Heart right ventricle (tissue), 16 donors: ENCODE measurements around the gene DDX10. TPM values are rescaled to one million over a fixed set of nuclear protein-coding genes. Genes with fewer than 3 reads are reported as not detected.

Experiments
- ATAC-seq, 8 donors: fragments of 200-7000 bp; cut with Tn5 transposase; one replicate each; pipeline ENCODE4 v1.9.1; 2020; ENCODE audit warnings: mild to moderate bottlenecking in 8 of 8, moderate library complexity in 8 of 8, moderate number of reproducible peaks in 1 of 8
- DNase-seq, 2 donors: peaks; one replicate each; pipeline ENCODE4 v3.0.0-alpha.2; 2020
- H3K27ac ChIP-seq, 10 donors: fragments of 200-600 bp; sonication (generic) in 2 of 10; one replicate each; pipeline versions ENCODE4 v1.5.0 to v1.8.0; 2020 to 2022; ENCODE audit warnings: mild to moderate bottlenecking in 3 of 10
- H3K27me3 ChIP-seq, 7 donors: fragments of 200-600 bp; one replicate each; pipeline ENCODE4 v1.8.0; 2021 to 2022; ENCODE audit warnings: mild to moderate bottlenecking in 2 of 7
- H3K36me3 ChIP-seq, 9 donors: fragments of 200-600 bp; sonication (generic) in 1 of 9; one replicate each; pipeline versions ENCODE4 v1.5.0 to v1.8.0; 2020 to 2022; ENCODE audit warnings: mild to moderate bottlenecking in 2 of 9
- H3K4me1 ChIP-seq, 9 donors: fragments of 200-600 bp; sonication (generic) in 1 of 9; one replicate each; pipeline versions ENCODE4 v1.5.0 to v1.8.0; 2020 to 2022; ENCODE audit warnings: mild to moderate bottlenecking in 4 of 9
- H3K4me3 ChIP-seq, 10 donors: fragments of 200-600 bp; sonication (generic) in 2 of 10; one replicate each; pipeline versions ENCODE4 v1.5.0 to v1.8.0; 2020 to 2022; ENCODE audit warnings: mild to moderate bottlenecking in 7 of 10, moderate library complexity in 2 of 10
- H3K9me3 ChIP-seq, 11 donors: fragments of 200-600 bp in 10 of 11; sonication (generic) in 2 of 11; one replicate each; pipeline versions ENCODE4 v1.5.0 to v1.8.0; 2013 to 2022; ENCODE audit warnings: mild to moderate bottlenecking in 2 of 11, control low read depth in 1 of 11, moderate library complexity in 1 of 11
- CTCF ChIP-seq, 9 donors: fragments of 200-600 bp; sonication (generic) in 2 of 9; IDR thresholded peaks; one replicate each; pipeline versions ENCODE4 v1.5.0 to v1.8.0; 2021 to 2022; ENCODE audit warnings: antibody characterized with exemption in 9 of 9, mild to moderate bottlenecking in 5 of 9, moderate library complexity in 1 of 9
- WGBS, 2 donors: extraction: QIAGEN DNeasy Blood & Tissue Kit; methylation state at CpG; one replicate each; pipeline ENCODE4 v1.1.7; 2013; ENCODE audit warnings: inconsistent platforms in 1 of 2; 5-methylcytosine and 5-hydroxymethylcytosine counted together
- intact Hi-C, 10 donors: fragments of 100-400 bp; cut with DNase I; formaldehyde crosslinking; loops; one replicate each; pipeline versions ENCODE4 v1.11.1 to v1.14.2; 2022
- polyA plus RNA-seq, 2 donors: library from polyadenylated mRNA; stranded (reverse); fragments of 200-250 nt; gene quantifications; one replicate each; pipeline ENCODE4 v1.2.3, GENCODE V29; 2013
- total RNA-seq, 10 donors: library from RNA; stranded (reverse); fragmentation: NEBNext Ultra II Directional in 3 of 10; extraction: Animal tissue kit (Norgen Biotek cat#: 25700) in 3 of 10; gene quantifications; one replicate each; pipeline versions ENCODE4 v1.2.1 to v1.2.4, GENCODE V29; 2021 to 2023
- donor health status: Arrhythmogenic right ventricular cardiomyopathy.
- donor health status: ischemic (EF 13 %, LVEDD 7.1; RV severe dilation, severe dysfunction).
- donor health status: healthy with polysubstance abuse.
- donor health status: DM: no; HTN: yes; CAD: no.
- donor health status: DM: no; HTN: no; CAD: no.
- donor health status: ischemic (EF 25% LVEDD 6.9; RV normal size, moderate dysfunction).
- donor health status: ischemic (EF 25% LVEDD 5.7; RV mildly dilated, moderate dysfunction).
- donor health status: healthy.
- donor health status: DM: yes; HTN: yes; CAD: no.
- donor health status: Ischemic cardiomyopathy.
- donor health status: ischemic (EF 35%, LVEDD 5.7; RV mildly dilated, moderate dysfunction).
- donor health status: nonischemic (EF 11% LVEDD 7.7; RV severe dilation, severe dysfunction).
- donor health status: DM: yes; HTN: yes; CAD: no.
- donor health status: PGD.
- donor health status: ischemic (EF 29% LVEDD 5.4; RV normal size, mild dysfunction).
- donor health status: nonischemic (EF 23%, LVEDD 6.1; RV moderate dilation, normal function).

Gene DDX10
- total and polyA plus RNA-seq, 12 donors, result 9.3 to 15.3 (median 11.5) TPM

- WGBS, 2 donors, result 68 to 79% methylated on average over 2 of the region's 2 CpGs
Measured at GRCh38 chr11:108902027-108902469, 237.2 kb downstream of the DDX10 start.

GRCh38 chr11:108904480-108904879 lies 239.6 kb downstream of the DDX10 start:
- H3K9me3 ChIP-seq, result no peaks in the 10 kb centered on the region
- peaks cover 0 to 12% (median 7%) of the 10 kb centered on the region in 9 donors for H3K4me1 ChIP-seq
- DNase-seq (no peak), ATAC-seq (no peak)
- no peaks in the 10 kb centered on the region for H3K27me3 ChIP-seq
- H3K36me3 ChIP-seq, result no peaks in the 10 kb centered on the region
- no peak overlapping the region for H3K4me3 ChIP-seq
- no peak overlapping the region for H3K27ac ChIP-seq
- intact Hi-C loops, result no loop called here
- WGBS, 2 donors, result 51 to 73% methylated on average over 1 of the region's 1 CpG
- TF ChIP-seq CTCF (IDR thresholded peaks at IDR 0.05), result no peak

More at GRCh38 chr11:108902027-108902469, 237.2 kb downstream of the DDX10 start:
- no peak overlapping the region for H3K4me3 ChIP-seq
- no peaks in the 10 kb centered on the region for H3K36me3 ChIP-seq
- H3K27ac ChIP-seq, result no peak overlapping the region
- DNase-seq (no peak), ATAC-seq (no peak)
- no peaks in the 10 kb centered on the region for H3K27me3 ChIP-seq
- peaks cover 0 to 12% (median 7%) of the 10 kb centered on the region in 9 donors for H3K4me1 ChIP-seq
- intact Hi-C loops, result no loop called here
- no peak for TF ChIP-seq CTCF (IDR thresholded peaks at IDR 0.05)
- no peaks in the 10 kb centered on the region for H3K9me3 ChIP-seq

- Histone ChIP-seq H3K4me1 (peaks cover 0 to 12% (median 7%) of the 10 kb centered on the region in 9 donors), H3K9me3 (no peaks in the 10 kb centered on the region), H3K27ac (no peak overlapping the region), H3K27me3 (no peaks in the 10 kb centered on the region), H3K36me3 (no peaks in the 10 kb centered on the region), H3K4me3 (no peak overlapping the region)
- intact Hi-C loops, result no loop called here
- peak in 4 of 8 donors; percentile 26 to 75 (median 57) for ATAC-seq
- DNase-seq, result no peak
- TF ChIP-seq CTCF (IDR thresholded peaks at IDR 0.05), result no peak
Measured at GRCh38 chr11:108906329-108906728, 241.5 kb downstream of the DDX10 start.

- no peak for TF ChIP-seq CTCF (IDR thresholded peaks at IDR 0.05)
- WGBS, 2 donors, result 63 to 81% methylated on average over 2 of the region's 2 CpGs
- no peak overlapping the region for H3K4me3 ChIP-seq
- H3K9me3 ChIP-seq, result no peaks in the 10 kb centered on the region
- ATAC-seq (no peak), DNase-seq (no peak)
- intact Hi-C loops, result no loop called here
- H3K36me3 ChIP-seq, result no peaks in the 10 kb centered on the region
- H3K4me1 ChIP-seq, result peaks cover 0 to 12% (median 7%) of the 10 kb centered on the region in 9 donors
- no peaks in the 10 kb centered on the region for H3K27me3 ChIP-seq
- H3K27ac ChIP-seq, result peak overlapping the region in 1 of 10 donors; percentile 50
Measured at GRCh38 chr11:108906826-108907225, 242.0 kb downstream of the DDX10 start.
